Measurements from ENCODE around the gene SEPTIN2.
"Not testable (repeated sequence)": the region's sequence is repeated elsewhere in the genome, so short reads cannot be mapped to it uniquely, and the experiment has no call there.

Gene SEPTIN2

GRCh38 chr2:241286348-241287090 is 29.2 kb upstream of the SEPTIN2 start:
- no peak for DNase-seq (ENCODE audit: low read depth, low spot score)

- DNase-seq (ENCODE audit: low read depth, low spot score) = no peak
Measured at GRCh38 chr2:241288324-241288888, 27.3 kb upstream of the SEPTIN2 start.

- no peak for DNase-seq (ENCODE audit: low read depth, low spot score)
Measured at GRCh38 chr2:241289053-241289452, 26.7 kb upstream of the SEPTIN2 start.

- no peak for DNase-seq (ENCODE audit: low read depth, low spot score)
Measured at GRCh38 chr2:241289597-241289996, 26.1 kb upstream of the SEPTIN2 start.

GRCh38 chr2:241291153-241291552 is 24.6 kb upstream of the SEPTIN2 start:
- no peak for DNase-seq (ENCODE audit: low read depth, low spot score)

GRCh38 chr2:241291977-241292376 is 23.7 kb upstream of the SEPTIN2 start:
- DNase-seq (ENCODE audit: low read depth, low spot score) = no peak

- DNase-seq (ENCODE audit: low read depth, low spot score) = not testable (repeated sequence)
Measured at GRCh38 chr2:241293378-241293797, 22.3 kb upstream of the SEPTIN2 start.

GRCh38 chr2:241295326-241296095 is 20.2 kb upstream of the SEPTIN2 start:
- no peak for DNase-seq (ENCODE audit: low read depth, low spot score)

- no peak for DNase-seq (ENCODE audit: low read depth, low spot score)
Measured at GRCh38 chr2:241296767-241297166, 19.0 kb upstream of the SEPTIN2 start.

- DNase-seq (ENCODE audit: low read depth, low spot score) = no peak
Measured at GRCh38 chr2:241298673-241299072, 17.1 kb upstream of the SEPTIN2 start.

- DNase-seq (ENCODE audit: low read depth, low spot score) = no peak
Measured at GRCh38 chr2:241300000-241300399, 15.7 kb upstream of the SEPTIN2 start.

GRCh38 chr2:241302083-241302482 is 13.6 kb upstream of the SEPTIN2 start:
- no peak for DNase-seq (ENCODE audit: low read depth, low spot score)

- DNase-seq (ENCODE audit: low read depth, low spot score) = no peak
Measured at GRCh38 chr2:241302759-241303651, 12.7 kb upstream of the SEPTIN2 start.

GRCh38 chr2:241304039-241304670 is 11.6 kb upstream of the SEPTIN2 start:
- DNase-seq (ENCODE audit: low read depth, low spot score) = no peak

GRCh38 chr2:241307055-241307454 is 8.7 kb upstream of the SEPTIN2 start:
- DNase-seq (ENCODE audit: low read depth, low spot score) = no peak

GRCh38 chr2:241308267-241308666 is 7.5 kb upstream of the SEPTIN2 start:
- no peak for DNase-seq (ENCODE audit: low read depth, low spot score)

- DNase-seq (ENCODE audit: low read depth, low spot score) = no peak
Measured at GRCh38 chr2:241308832-241309500, 6.8 kb upstream of the SEPTIN2 start.

GRCh38 chr2:241309684-241310117 is 6.0 kb upstream of the SEPTIN2 start:
- no peak for DNase-seq (ENCODE audit: low read depth, low spot score)

- no peak for DNase-seq (ENCODE audit: low read depth, low spot score)
Measured at GRCh38 chr2:241310917-241311566, 4.7 kb upstream of the SEPTIN2 start.

GRCh38 chr2:241312082-241312481 is 3.6 kb upstream of the SEPTIN2 start:
- DNase-seq (ENCODE audit: low read depth, low spot score) = no peak

All from smooth muscle cell of the brain vasculature (primary cell).